HepG2 (cell line): ENCODE data around the gene SRBD1. TPM values are rescaled to one million over a fixed set of nuclear protein-coding genes. Genes with fewer than 3 reads are reported as not detected.
A peak's percentile ranks its signal among the peaks of the same experiment; 100 is the strongest.

Experiments
- ATAC-seq: fragments of 200-7000 bp; cut with Tn5 transposase; 3 replicates; pipeline ENCODE4 v1.9.1; 2020; ENCODE audit warnings: mild to moderate bottlenecking, moderate library complexity
- BruUV-seq: library from RNA; stranded (reverse); fragments of 400-500 nt; replicated peaks from 2 replicates; lab custom pipeline; 2021; lab: Mats Ljungman, UMichigan
- CTCF ChIA-PET: fragments of 300-600 bp; formaldehyde crosslinking; extraction: SDS; loops from one replicate; lab custom pipeline; 2021; ENCODE audit warnings: low total read pairs, inconsistent platforms, low intra/inter-chr PET ratio; lab: Yijun Ruan, JAX
- POLR2A ChIA-PET: fragments of 350-600 bp; sonication (Branson Sonifier 250); formaldehyde crosslinking; loops from one replicate; lab custom pipeline; 2020; ENCODE audit warnings: antibody characterized with exemption, inconsistent platforms; lab: Yijun Ruan, JAX
- DNase-seq: peaks from one replicate; pipeline ENCODE4 v3.0.0-alpha.2; 2015; ENCODE audit warnings: low spot score
- FAIRE-seq: peaks from 3 replicates; lab custom pipeline; 2011; peaks lifted over from hg19 to GRCh38; lab: Jason Lieb, UNC
- H2AFZ ChIP-seq: one replicate; pipeline ENCODE4 v1.6.1; 2011; ENCODE audit warnings: low read length, inconsistent platforms
- H3K27ac ChIP-seq: fragments of 300-600 bp; 3 replicates; pipeline ENCODE4 v1.8.0; 2011; ENCODE audit warnings: mixed run types, mild to moderate bottlenecking, mixed read lengths, low read length, inconsistent platforms; ENCODE audit not compliant: insufficient read depth; ENCODE audit errors: extremely low read length
- H3K27me3 ChIP-seq, 2 experiments: fragments of 200-600 bp in 1 of 2; 2 replicates in 1 of 2; 3 replicates in 1 of 2; pipeline versions ENCODE4 v1.6.0 to v1.8.0; 2011; ENCODE audit warnings: low read length in 2 of 2, mild to moderate bottlenecking in 2 of 2, moderate library complexity in 2 of 2, inconsistent platforms in 1 of 2; ENCODE audit not compliant: insufficient read depth in 2 of 2, control insufficient read depth in 1 of 2
- H3K36me3 ChIP-seq, 2 experiments: fragments of 200-600 bp in 1 of 2; replicated peaks in 1 of 2; 2 replicates in 1 of 2; 3 replicates in 1 of 2; pipeline versions ENCODE4 v1.5.1 to v1.8.0; 2011; ENCODE audit warnings: low read length in 2 of 2, inconsistent platforms in 1 of 2; ENCODE audit not compliant: insufficient read depth in 2 of 2, control insufficient read depth in 1 of 2
- H3K4me1 ChIP-seq: 2 replicates; pipeline ENCODE4 v1.5.1; 2012; ENCODE audit warnings: low read length, inconsistent platforms; ENCODE audit not compliant: insufficient read depth
- H3K4me2 ChIP-seq: 2 replicates; pipeline ENCODE4 v1.6.0; 2011; ENCODE audit warnings: low read depth, low read length, inconsistent platforms
- H3K4me3 ChIP-seq, 3 experiments: fragments of 200-600 bp in 1 of 3; sonication (generic), shearing (Covaris generic) in 1 of 3; replicated peaks in 1 of 3; 2 replicates each; pipeline ENCODE4 v1.5.1; 2011 to 2016; ENCODE audit warnings: low read length in 3 of 3, inconsistent platforms in 2 of 3, low read depth in 2 of 3, mild to moderate bottlenecking in 2 of 3, control low read depth in 1 of 3, mixed read lengths in 1 of 3; ENCODE audit not compliant: insufficient read depth in 1 of 3
- H3K79me2 ChIP-seq: one replicate; pipeline ENCODE4 v1.6.1; 2011; ENCODE audit warnings: low read length, inconsistent platforms; ENCODE audit not compliant: insufficient read depth
- H3K9ac ChIP-seq: 2 replicates; pipeline ENCODE4 v1.6.0; 2011; ENCODE audit warnings: mild to moderate bottlenecking, low read depth, low read length, inconsistent platforms; ENCODE audit not compliant: insufficient read depth
- H3K9me3 ChIP-seq: 2 replicates; pipeline ENCODE4 v1.5.1; 2012; ENCODE audit warnings: mild to moderate bottlenecking, low read length
- H4K20me1 ChIP-seq: 2 replicates; pipeline ENCODE4 v1.6.0; 2011; ENCODE audit warnings: inconsistent platforms, mild to moderate bottlenecking, low read length, moderate library complexity; ENCODE audit not compliant: insufficient read depth
- CHD4 ChIP-seq: fragments of 200-600 bp; sonication (generic); IDR thresholded peaks from 2 replicates; pipeline ENCODE4 v1.7.0; 2017; ENCODE audit warnings: mild to moderate bottlenecking, low read length, borderline replicate concordance
- FOSL2 ChIP-seq: sonication (generic); formaldehyde crosslinking; IDR thresholded peaks from 2 replicates; pipeline ENCODE4 v1.4.0; 2020; ENCODE audit warnings: missing genetic modification reagents
- HNF4G ChIP-seq, 2 experiments: sonication (generic) in 1 of 2; formaldehyde crosslinking in 1 of 2; IDR thresholded peaks; 2 replicates each; pipeline versions ENCODE4 v1.4.0 to v1.6.1; 2011 to 2020; ENCODE audit warnings: borderline replicate concordance in 2 of 2, low read depth in 2 of 2, mild to moderate bottlenecking in 2 of 2, low read length in 1 of 2, missing genetic modification reagents in 1 of 2, moderate library complexity in 1 of 2
- IRF2 ChIP-seq: IDR thresholded peaks from 2 replicates; pipeline ENCODE4 v1.6.1; 2018; ENCODE audit warnings: missing genetic modification reagents, missing compliant biosample characterization
- MIER3 ChIP-seq: IDR thresholded peaks from 2 replicates; pipeline ENCODE4 v1.6.1; 2016; ENCODE audit warnings: missing compliant biosample characterization, borderline replicate concordance
- PHF21A ChIP-seq: sonication (generic); formaldehyde crosslinking; IDR thresholded peaks from 2 replicates; pipeline ENCODE4 v1.5.0; 2020; ENCODE audit warnings: mild to moderate bottlenecking, missing genetic modification reagents
- POGZ ChIP-seq: sonication (generic); formaldehyde crosslinking; IDR thresholded peaks from 2 replicates; pipeline ENCODE4 v1.4.0; 2020; ENCODE audit warnings: mild to moderate bottlenecking, missing genetic modification reagents
- RARA ChIP-seq: IDR thresholded peaks from 2 replicates; pipeline ENCODE4 v1.6.1; 2016; ENCODE audit warnings: missing genetic modification reagents, missing compliant biosample characterization
- SSRP1 ChIP-seq: IDR thresholded peaks from 2 replicates; pipeline ENCODE4 v1.6.1; 2016; ENCODE audit warnings: control low read depth
- TBX3 ChIP-seq: fragments of 450-650 bp; IDR thresholded peaks from 2 replicates; pipeline ENCODE4 v1.6.1; 2017; ENCODE audit warnings: antibody characterized with exemption, mild to moderate bottlenecking, inconsistent platforms, borderline replicate concordance
- TCF7L2 ChIP-seq: IDR thresholded peaks from 2 replicates; pipeline ENCODE4 v1.6.1; 2011; ENCODE audit warnings: mild to moderate bottlenecking, low read depth, low read length, moderate library complexity
- ZC3H4 ChIP-seq: sonication (generic); formaldehyde crosslinking; IDR thresholded peaks from 2 replicates; pipeline ENCODE4 v1.4.0; 2020; ENCODE audit warnings: missing genetic modification reagents, borderline replicate concordance
- ZNF205 ChIP-seq: IDR thresholded peaks from 2 replicates; pipeline ENCODE4 v1.6.1; 2018; ENCODE audit warnings: missing biosample characterization, missing genetic modification reagents
- ZNF567 ChIP-seq: sonication (generic); formaldehyde crosslinking; IDR thresholded peaks from 2 replicates; pipeline ENCODE4 v1.8.1; 2023; ENCODE audit warnings: mild to moderate bottlenecking, missing genetic modification reagents, borderline replicate concordance
- ZNF674 ChIP-seq: sonication (generic); formaldehyde crosslinking; IDR thresholded peaks from 2 replicates; pipeline ENCODE4 v1.5.0; 2020; ENCODE audit warnings: low read depth, mild to moderate bottlenecking, missing genetic modification reagents
- WGBS: methylation state at CpG from one replicate; pipeline ENCODE4 v1.1.6; 2017; ENCODE audit warnings: low lambda C conversion rate; 5-methylcytosine and 5-hydroxymethylcytosine counted together
- in situ Hi-C: cut with HindIII; loops from 2 replicates; pipeline ENCODE4 v1.10.0; 2017; ENCODE audit warnings: low pct_unique_long_range_greater_than_20kb; ENCODE audit not compliant: extremely low pct_ligation_motif_present
- intact Hi-C: fragments of 100-400 bp; cut with micrococcal nuclease; formaldehyde crosslinking; loops from one replicate; pipeline ENCODE4 v1.10.0; 2022; ENCODE audit not compliant: unreplicated experiment
- polyA plus RNA-seq, 8 experiments: library from polyadenylated mRNA; depleted of rRNA in 3 of 8; stranded (reverse) in 7 of 8; unstranded in 1 of 8; fragments of >200 nt; fragmentation: Illumina TruSeq in 4 of 8; extraction: Trizol in 4 of 8; gene quantifications; 2 replicates each; pipeline versions ENCODE4 v1.2.1 to v1.2.3, GENCODE V29; 2011 to 2016; ENCODE audit warnings: low read depth in 4 of 8, missing spikeins in 1 of 8, mixed read lengths in 1 of 8; ENCODE audit not compliant: insufficient read depth in 1 of 8
- total RNA-seq, 5 experiments: library from RNA; depleted of rRNA; stranded (reverse); fragments of >200 nt; fragmentation: Illumina TruSeq; extraction: Trizol; gene quantifications; 2 replicates each; pipeline ENCODE4 v1.2.3, GENCODE V29; 2016; ENCODE audit warnings: low read depth in 1 of 5
- TF ChIP-seq, protein P1 (sequence below): IDR thresholded peaks from 2 replicates; pipeline ENCODE4 v1.4.0; 2020; ENCODE audit warnings: mild to moderate bottlenecking, missing genetic modification reagents
- TF ChIP-seq, protein P2 (sequence below): sonication (generic); formaldehyde crosslinking; IDR thresholded peaks from 2 replicates; pipeline ENCODE4 v1.8.0; 2022; ENCODE audit warnings: mild to moderate bottlenecking, missing genetic modification reagents

The SRBD1 gene
- total and polyA plus RNA-seq, 2 of the 13 experiments (the other 11 are each of a cell fraction or from before 2014, with no cell fraction given) = 3.2 to 23.9 TPM

DNA sequence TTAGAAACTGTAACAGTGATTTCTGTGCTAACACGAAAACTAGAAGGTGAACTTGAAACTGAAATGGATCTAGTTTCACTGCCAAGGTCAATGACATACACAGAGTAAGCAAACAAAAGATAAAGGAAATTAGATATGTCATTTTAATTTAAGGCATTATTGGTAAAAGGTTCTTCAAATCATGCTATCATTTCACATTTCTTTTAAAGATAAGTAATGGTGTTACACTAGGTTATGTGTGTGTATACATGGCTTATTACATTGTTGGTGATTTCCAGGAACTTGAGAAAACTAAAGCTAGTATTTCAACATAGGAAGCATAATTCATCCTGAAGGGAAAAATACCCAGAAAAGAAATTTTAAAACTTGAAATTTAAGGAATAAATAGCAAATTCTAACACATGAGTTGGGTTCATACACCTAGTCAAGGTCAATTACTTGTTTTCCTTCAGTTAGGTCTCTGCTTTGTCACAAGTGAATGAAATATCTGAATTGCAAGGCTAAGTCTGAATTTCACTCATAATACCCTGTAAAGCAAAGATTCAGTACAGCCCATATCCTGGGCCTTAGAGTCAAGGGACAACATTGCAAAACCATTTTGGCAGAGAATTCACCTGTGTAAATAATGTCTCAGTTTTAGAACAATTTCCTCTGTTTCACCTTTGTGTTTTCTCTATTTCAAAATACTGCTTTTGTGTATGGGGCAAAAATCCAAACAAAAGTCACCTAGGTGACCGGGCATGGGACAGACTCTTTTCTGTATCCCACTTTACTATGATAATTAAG lies 141.6 kb downstream of the SRBD1 start:
- peak; percentile 68 for FAIRE-seq
- peaks cover 26% of the 10 kb centered on the region for H3K4me1 ChIP-seq
- peak overlapping the region; percentile 30 for H3K4me2 ChIP-seq
- no peaks in the 10 kb centered on the region for H3K27me3 ChIP-seq
- no TSS peak for BruUV-seq
- no peak overlapping the region for H3K9ac ChIP-seq
- H3K4me3 ChIP-seq = no peak overlapping the region
- in situ Hi-C loops (no loop called here), intact Hi-C loops (loop anchor here (1.0 to 5.0 kb wide), 2 partner anchors 196 to 212 kb away; no protein-coding TSS in a partner anchor)
- 9% methylated on average over 2 of the region's 2 CpGs for WGBS
- CTCF ChIA-PET = no interaction called here
- no peaks in the 10 kb centered on the region for H3K9me3 ChIP-seq
- POLR2A ChIA-PET = no interaction called here
- H3K27ac ChIP-seq = peak overlapping the region; percentile 66
- H3K36me3 ChIP-seq = no peaks in the 10 kb centered on the region
- peak; percentile 99 for ATAC-seq
- no peaks in the 10 kb centered on the region for H3K79me2 ChIP-seq
- peak; percentile 97 for DNase-seq
- no peak overlapping the region for H2AFZ ChIP-seq
- H4K20me1 ChIP-seq = peaks cover 11% of the 10 kb centered on the region
- TF ChIP-seq, protein P1, sequence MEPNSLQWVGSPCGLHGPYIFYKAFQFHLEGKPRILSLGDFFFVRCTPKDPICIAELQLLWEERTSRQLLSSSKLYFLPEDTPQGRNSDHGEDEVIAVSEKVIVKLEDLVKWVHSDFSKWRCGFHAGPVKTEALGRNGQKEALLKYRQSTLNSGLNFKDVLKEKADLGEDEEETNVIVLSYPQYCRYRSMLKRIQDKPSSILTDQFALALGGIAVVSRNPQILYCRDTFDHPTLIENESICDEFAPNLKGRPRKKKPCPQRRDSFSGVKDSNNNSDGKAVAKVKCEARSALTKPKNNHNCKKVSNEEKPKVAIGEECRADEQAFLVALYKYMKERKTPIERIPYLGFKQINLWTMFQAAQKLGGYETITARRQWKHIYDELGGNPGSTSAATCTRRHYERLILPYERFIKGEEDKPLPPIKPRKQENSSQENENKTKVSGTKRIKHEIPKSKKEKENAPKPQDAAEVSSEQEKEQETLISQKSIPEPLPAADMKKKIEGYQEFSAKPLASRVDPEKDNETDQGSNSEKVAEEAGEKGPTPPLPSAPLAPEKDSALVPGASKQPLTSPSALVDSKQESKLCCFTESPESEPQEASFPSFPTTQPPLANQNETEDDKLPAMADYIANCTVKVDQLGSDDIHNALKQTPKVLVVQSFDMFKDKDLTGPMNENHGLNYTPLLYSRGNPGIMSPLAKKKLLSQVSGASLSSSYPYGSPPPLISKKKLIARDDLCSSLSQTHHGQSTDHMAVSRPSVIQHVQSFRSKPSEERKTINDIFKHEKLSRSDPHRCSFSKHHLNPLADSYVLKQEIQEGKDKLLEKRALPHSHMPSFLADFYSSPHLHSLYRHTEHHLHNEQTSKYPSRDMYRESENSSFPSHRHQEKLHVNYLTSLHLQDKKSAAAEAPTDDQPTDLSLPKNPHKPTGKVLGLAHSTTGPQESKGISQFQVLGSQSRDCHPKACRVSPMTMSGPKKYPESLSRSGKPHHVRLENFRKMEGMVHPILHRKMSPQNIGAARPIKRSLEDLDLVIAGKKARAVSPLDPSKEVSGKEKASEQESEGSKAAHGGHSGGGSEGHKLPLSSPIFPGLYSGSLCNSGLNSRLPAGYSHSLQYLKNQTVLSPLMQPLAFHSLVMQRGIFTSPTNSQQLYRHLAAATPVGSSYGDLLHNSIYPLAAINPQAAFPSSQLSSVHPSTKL (CRISPR knock-in tag) = peak; percentile 97
- TF ChIP-seq TCF7L2 (peak; percentile 33; the same call in 1 of the 2 replicates), CHD4 (peak; percentile 97; the same call in 1 of the 2 replicates), SSRP1 (CRISPR knock-in tag) (peak; percentile 63; the same call in 1 of the 2 replicates), MIER3 (peak; percentile 67; the same call in 1 of the 2 replicates), PHF21A (CRISPR knock-in tag) (peak; percentile 70), POGZ (CRISPR knock-in tag) (peak; percentile 29; the same call in 1 of the 2 replicates), TBX3 (0 out of 2 replicates have a peak, but pooled peaks have one; percentile 18), ZNF567 (no peak), HNF4G (IDR thresholded peaks at IDR 0.05; ENCODE audit: borderline replicate concordance, low read depth, low read length) (peak; percentile 69; the same call in 1 of the 2 replicates), HNF4G (CRISPR knock-in tag; IDR thresholded peaks at IDR 0.05; ENCODE audit: borderline replicate concordance, low read depth) (no peak), ZC3H4 (CRISPR knock-in tag) (no peak), ZNF674 (CRISPR knock-in tag) (no peak), ZNF205 (CRISPR knock-in tag) (peak; percentile 37; the same call in 1 of the 2 replicates), IRF2 (CRISPR knock-in tag) (peak; percentile 61; the same call in 1 of the 2 replicates), FOSL2 (CRISPR knock-in tag) (peak; percentile 65; the same call in 1 of the 2 replicates), RARA (peak; percentile 85)
- TF ChIP-seq, protein P2, sequence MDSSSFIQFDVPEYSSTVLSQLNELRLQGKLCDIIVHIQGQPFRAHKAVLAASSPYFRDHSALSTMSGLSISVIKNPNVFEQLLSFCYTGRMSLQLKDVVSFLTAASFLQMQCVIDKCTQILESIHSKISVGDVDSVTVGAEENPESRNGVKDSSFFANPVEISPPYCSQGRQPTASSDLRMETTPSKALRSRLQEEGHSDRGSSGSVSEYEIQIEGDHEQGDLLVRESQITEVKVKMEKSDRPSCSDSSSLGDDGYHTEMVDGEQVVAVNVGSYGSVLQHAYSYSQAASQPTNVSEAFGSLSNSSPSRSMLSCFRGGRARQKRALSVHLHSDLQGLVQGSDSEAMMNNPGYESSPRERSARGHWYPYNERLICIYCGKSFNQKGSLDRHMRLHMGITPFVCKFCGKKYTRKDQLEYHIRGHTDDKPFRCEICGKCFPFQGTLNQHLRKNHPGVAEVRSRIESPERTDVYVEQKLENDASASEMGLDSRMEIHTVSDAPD (CRISPR knock-in tag) = no peak
